NCI-H526 treated with DMSO at 0.1 percent for 48 hours (cell line): ENCODE measurements around the gene ACP6.
"Not testable (repeated sequence)": the region's sequence is repeated elsewhere in the genome, so short reads cannot be mapped to it uniquely, and the experiment has no call there.

Experiments
- DNase-seq: peaks from one replicate; lab custom pipeline; 2025; lab: John Stamatoyannopoulos, UW

Gene ACP6

GRCh38 chr1:147622731-147623130 is 47.6 kb downstream of the ACP6 start:
- no peak for DNase-seq

DNA sequence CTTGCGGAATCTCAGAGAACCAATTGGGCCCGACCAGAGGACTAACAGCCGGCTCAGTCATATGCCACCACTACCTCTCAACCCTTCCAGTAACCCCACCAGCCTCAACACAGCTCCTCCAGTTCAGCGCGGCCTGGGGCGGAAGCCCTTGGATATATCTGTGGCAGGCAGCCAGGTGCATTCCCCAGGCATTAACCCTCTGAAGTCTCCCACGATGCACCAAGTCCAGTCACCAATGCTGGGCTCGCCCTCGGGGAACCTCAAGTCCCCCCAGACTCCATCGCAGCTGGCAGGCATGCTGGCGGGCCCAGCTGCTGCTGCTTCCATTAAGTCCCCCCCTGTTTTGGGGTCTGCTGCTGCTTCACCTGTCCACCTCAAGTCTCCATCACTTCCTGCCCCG is 49.8 kb downstream of the ACP6 start:
- DNase-seq: no peak

GRCh38 chr1:147619741-147620140 is 50.6 kb downstream of the ACP6 start:
- no peak for DNase-seq

- DNase-seq: no peak
Observed at GRCh38 chr1:147618771-147619170, 51.6 kb downstream of the ACP6 start.

- DNase-seq: no peak
Observed at GRCh38 chr1:147618077-147618569, 52.2 kb downstream of the ACP6 start.

- DNase-seq: not testable (repeated sequence)
Observed at GRCh38 chr1:147614966-147615365, 55.4 kb downstream of the ACP6 start.

DNA sequence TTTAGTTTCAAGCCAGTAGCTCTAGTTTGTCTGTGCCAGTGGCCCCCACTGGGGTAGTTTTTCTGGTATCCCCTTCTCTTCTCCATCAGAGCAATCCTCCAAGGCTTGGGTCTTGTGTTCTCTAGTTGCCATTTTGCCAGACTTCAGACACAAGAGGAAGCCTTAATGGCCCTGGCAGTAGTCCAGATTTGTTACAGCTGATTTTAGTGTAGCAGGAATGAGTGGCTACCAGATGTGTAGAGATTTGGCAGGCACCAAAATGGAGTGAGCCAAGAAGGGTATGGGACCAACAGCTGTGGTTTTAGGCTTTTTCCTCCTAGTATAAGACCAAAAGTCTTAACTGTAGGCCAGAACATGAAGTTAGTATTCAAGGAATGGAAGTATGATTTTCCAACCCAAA is 56.8 kb downstream of the ACP6 start:
- no peak for DNase-seq

GRCh38 chr1:147612366-147612765 is 58.0 kb downstream of the ACP6 start:
- peak; percentile 93 for DNase-seq

DNA sequence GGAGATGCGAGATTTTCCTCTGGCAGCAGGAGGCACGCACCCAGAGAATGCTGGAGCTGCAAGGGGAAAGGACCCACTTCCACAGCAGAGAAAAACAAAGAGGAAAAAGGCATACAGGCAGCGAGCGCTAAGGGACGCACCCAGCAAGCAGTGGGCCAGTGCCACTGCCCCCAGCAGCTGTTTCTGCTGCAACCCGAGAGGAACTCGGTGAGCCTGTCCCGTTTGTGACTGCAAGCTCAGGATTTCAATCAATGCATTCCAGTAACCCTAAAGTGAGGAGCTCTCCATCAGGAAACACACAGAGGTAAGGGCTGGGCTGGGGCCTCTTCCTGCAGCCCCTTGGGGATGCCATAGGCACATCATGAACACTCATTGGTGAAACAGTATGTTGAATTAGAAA is 58.7 kb downstream of the ACP6 start:
- DNase-seq: no peak

- DNase-seq: peak; percentile 76
Observed at GRCh38 chr1:147611021-147611426, 59.3 kb downstream of the ACP6 start.

GRCh38 chr1:147609358-147609757 is 61.0 kb downstream of the ACP6 start:
- no peak for DNase-seq

GRCh38 chr1:147608596-147608995 is 61.7 kb downstream of the ACP6 start:
- DNase-seq: no peak

- DNase-seq: no peak
Observed at GRCh38 chr1:147605591-147605990, 64.7 kb downstream of the ACP6 start.

DNA sequence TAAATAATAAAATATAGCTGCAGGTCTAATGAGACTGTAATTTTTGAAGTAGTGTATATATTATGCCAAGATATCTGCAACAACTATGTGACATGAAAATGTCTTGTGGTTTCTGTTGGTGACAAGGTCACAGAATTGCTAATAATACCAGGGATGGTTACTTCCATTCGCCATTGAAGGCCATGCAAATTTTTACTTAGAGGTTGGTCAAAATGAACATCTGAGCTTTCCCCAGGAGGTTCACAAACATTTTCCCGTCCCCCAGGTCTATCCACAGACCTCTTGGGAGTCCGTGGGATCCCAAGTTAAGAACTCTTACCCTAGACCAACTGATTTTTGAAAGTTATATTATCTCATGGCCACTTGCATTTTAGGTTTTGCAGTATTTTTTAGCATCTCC is 66.3 kb downstream of the ACP6 start:
- no peak for DNase-seq

- peak; percentile 50 for DNase-seq
Observed at GRCh38 chr1:147600119-147601111, 69.9 kb downstream of the ACP6 start.

DNA sequence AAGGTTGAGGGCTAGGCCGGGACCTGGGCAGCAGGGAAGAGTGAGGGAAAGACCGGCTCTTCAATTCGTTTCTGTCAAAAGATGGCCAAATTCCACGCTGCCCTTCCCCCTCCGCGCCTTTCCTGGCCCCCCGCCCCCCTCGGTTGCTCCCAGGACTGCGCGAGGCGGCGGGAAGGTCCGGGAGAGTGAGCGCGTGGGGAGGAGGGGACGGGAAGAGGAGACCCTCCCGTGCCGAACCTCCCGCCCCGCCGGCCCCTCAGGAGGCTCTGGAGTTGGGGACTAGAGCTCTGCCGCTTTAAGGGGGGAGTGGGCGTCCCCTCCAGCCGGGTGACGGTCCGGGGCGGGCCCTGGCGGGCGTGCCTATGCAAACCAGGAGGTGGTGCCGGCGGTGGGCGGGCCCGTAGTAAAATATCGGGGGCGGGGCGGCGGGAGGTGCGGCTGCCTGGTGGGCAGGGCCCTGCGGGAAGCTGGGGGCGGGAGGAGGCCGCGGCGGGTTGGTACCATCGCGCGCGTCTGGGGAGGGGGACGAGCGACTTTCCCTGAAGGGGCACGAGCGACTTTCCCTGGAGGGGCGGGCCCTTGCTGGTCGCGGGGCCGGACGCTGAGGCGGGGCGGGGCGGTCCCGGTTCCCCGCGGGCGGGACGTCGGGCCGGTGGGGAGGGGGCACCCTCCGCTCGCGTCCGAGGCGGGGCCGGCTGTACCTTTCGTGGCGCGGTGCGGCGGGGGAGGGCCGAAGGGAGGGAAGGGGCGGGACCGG is 70.8 kb downstream of the ACP6 start:
- peak; percentile 100 for DNase-seq

DNA sequence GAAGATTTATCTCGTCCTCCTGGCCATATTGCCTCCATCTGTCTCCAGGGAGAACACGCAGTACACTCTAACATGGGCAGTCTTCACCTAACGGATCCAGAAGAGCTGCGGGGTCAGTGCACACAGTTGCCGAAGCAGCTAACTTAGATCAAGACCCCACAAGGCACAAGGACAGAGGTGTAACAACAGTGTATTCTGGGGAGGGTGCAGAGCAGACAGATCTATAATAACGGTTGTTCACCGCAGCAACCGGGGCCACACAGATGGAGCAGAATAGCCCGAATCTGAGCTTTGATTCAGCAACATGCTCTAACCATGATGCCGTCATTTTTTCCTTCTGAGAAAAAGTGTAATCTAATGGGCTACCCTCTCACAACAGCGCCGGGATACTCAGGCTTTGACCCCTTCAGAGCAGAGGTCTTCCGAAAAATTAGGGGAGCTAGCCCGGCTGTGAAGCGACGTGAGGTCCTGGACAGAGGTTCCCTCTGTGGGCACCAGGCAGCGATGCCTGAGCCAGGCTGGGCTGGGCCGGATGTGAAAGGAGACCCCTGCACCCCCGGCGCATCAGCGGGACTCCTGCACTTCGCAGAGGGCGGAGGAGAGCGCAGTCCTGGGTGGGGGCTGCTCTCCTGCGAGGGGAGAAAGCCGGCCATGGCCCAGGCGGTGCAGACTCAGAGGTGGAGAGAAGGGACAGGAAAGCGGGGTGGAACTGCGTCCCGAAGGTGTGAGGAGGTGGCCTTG is 71.5 kb downstream of the ACP6 start:
- peak; percentile 80 for DNase-seq

GRCh38 chr1:147597010-147597409 is 73.3 kb downstream of the ACP6 start:
- no peak for DNase-seq
